Kidney epithelial cell (primary cell): ENCODE results near the gene PPP2R2C. TPM values are rescaled to one million over a fixed set of nuclear protein-coding genes. Genes with fewer than 3 reads are reported as not detected.

Experiments
- DNase-seq: peaks from one replicate; pipeline ENCODE4 v3.0.0-alpha.2; 2010; ENCODE audit warnings: low read depth
- H3K27me3 ChIP-seq: 2 replicates; pipeline ENCODE4 v1.6.0; 2011; ENCODE audit warnings: low read length; ENCODE audit not compliant: control insufficient read depth, insufficient read depth
- H3K36me3 ChIP-seq: 2 replicates; pipeline ENCODE4 v1.5.1; 2011; ENCODE audit warnings: low read length; ENCODE audit not compliant: control insufficient read depth, insufficient read depth
- H3K4me3 ChIP-seq: 2 replicates; pipeline ENCODE4 v1.5.1; 2011; ENCODE audit warnings: low read depth, mild to moderate bottlenecking, control low read depth, low read length
- total RNA-seq: library from RNA; depleted of rRNA; stranded (reverse); fragments of >200 nt; gene quantifications from 2 replicates; pipeline ENCODE4 v1.2.3, GENCODE V29; 2015
- TF ChIP-seq, protein P1 (sequence below): IDR thresholded peaks from 2 replicates; pipeline ENCODE4 v1.5.1; 2011; ENCODE audit warnings: mild to moderate bottlenecking, moderate library complexity, low read length, control low read depth, inconsistent platforms; ENCODE audit not compliant: insufficient read depth, poor library complexity, severe bottlenecking

Gene PPP2R2C
- total RNA-seq, 1 donor from 2014 or later = not detected

DNA sequence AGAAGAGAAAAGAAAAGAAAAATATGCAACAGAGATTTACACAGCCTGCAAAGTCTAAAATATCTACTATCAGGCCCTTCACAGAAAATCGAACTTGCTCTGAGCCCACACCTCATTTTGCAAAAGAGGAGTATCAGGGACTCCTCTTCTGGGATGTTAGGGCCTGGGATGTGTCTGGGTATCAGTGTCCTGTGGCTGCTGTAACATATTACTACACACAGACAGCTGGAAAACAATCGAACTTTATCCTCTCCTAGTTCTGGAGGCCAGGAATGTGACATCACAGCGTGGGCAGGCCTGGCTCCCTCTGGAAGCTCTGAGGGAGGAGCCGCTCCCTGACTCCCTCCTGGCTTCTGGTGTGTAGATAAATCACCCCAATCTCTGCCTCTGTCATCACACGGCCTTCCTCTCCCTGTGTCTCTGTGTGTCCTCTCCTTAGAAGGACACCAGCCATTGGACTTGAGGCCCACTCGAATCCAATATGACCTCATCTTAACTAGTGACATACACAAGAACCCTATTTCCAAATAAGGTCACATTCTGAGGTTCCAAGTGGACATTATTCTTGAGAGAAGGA lies 52.9 kb downstream of the PPP2R2C start:
- Histone ChIP-seq H3K4me3 (no peak overlapping the region), H3K27me3 (peaks cover 3% of the 10 kb centered on the region), H3K36me3 (no peaks in the 10 kb centered on the region)
- TF ChIP-seq, protein P1, sequence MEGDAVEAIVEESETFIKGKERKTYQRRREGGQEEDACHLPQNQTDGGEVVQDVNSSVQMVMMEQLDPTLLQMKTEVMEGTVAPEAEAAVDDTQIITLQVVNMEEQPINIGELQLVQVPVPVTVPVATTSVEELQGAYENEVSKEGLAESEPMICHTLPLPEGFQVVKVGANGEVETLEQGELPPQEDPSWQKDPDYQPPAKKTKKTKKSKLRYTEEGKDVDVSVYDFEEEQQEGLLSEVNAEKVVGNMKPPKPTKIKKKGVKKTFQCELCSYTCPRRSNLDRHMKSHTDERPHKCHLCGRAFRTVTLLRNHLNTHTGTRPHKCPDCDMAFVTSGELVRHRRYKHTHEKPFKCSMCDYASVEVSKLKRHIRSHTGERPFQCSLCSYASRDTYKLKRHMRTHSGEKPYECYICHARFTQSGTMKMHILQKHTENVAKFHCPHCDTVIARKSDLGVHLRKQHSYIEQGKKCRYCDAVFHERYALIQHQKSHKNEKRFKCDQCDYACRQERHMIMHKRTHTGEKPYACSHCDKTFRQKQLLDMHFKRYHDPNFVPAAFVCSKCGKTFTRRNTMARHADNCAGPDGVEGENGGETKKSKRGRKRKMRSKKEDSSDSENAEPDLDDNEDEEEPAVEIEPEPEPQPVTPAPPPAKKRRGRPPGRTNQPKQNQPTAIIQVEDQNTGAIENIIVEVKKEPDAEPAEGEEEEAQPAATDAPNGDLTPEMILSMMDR = no peak
- no peak for DNase-seq

DNA sequence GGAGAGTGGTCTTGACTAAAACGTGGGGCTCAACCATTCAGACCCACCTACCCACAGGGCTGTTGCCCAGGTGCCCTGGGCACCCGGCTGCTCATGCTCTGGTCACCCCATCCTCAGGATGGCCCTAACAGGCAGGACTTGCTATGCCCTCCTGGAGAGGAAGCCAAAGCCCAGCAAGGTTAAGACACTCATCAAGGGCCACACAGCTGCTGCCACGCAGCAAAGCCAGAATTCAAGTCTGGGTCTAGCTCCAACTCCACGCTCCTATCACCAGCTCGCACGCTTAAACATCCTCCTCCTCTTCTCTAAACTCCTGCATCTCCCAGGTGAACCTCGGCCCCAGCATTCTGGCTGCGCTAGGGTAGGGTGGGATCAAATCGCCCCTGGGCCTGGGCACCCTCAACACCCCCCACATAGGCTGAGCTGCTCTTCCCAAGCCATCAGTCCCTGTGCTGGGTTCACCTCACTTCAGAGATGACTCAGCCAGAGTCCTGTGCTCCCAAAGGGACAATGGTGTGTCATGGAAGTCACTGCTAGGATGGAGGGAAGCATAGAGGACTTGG lies 54.1 kb downstream of the PPP2R2C start:
- DNase-seq = no peak
- Histone ChIP-seq H3K4me3 (no peak overlapping the region), H3K36me3 (no peaks in the 10 kb centered on the region), H3K27me3 (peaks cover 3% of the 10 kb centered on the region)
- TF ChIP-seq, protein P1 = no peak

DNA sequence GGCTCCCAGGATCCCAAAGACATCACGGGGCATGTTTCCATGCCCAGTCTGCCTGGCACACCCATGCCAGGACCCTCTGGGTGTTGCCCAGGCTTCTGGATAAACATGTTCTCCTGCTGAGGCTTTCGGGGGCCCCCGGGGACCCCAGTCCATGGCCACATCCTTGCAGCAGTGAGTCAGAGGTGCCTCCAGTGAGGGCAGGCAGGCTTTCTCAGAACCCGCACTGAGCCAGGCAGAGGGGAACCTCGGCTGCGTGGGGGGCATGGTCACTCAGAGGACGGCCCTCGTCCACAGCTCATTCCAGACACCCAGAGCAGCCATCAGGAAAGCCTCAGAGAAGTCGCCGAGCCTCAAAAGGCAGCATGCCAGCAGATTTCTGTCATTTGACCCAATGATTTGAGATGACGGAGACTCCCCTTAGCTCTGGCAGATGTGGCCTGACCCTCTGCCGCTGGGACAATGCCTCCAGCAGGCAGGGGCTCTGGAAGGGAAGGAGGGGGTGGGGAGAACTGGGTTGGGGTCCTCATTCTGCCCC lies 54.8 kb downstream of the PPP2R2C start:
- Histone ChIP-seq H3K4me3 (no peak overlapping the region), H3K27me3 (peaks cover 3% of the 10 kb centered on the region), H3K36me3 (no peaks in the 10 kb centered on the region)
- DNase-seq = no peak
- TF ChIP-seq, protein P1 = no peak

DNA sequence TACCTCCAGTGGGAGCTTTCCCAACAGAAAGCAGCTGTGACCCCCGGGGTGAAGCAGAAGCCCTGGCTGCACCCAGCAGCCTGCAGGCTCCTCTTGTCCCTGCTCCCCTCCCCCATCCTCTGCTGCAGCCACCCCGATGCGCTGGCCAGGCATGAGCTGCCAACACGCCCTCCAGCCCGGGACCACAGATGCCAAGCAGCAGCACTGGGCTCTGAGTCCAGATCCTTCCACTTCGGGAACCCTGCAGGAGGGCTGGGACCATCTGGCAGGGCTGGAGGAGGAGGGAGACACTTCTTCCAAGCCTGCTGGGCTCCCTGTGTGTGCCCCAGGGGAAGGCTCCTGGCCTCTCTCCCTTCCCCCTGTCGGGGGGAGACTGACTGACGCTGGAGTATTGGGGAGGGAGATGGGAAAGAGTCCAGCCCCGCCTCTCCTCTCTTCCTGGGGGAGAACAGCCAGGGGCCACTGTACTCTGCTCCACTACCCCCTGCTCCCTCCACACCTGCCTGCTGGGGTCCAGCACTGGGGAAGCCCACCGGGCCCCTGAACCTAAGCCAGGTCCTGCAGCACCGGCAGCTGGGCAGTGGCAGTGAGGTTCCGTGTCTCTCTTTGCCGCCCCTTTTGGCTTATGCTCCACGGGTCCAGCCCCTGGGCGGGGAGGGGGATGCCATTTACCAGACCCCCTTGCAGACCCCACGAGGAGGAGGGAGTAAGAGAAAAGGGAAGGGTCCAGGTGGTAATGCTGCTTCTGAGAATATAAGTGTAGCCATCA lies 55.7 kb downstream of the PPP2R2C start:
- TF ChIP-seq, protein P1 = no peak
- H3K4me3 ChIP-seq = no peak overlapping the region
- DNase-seq = no peak
- H3K36me3 ChIP-seq = no peaks in the 10 kb centered on the region
- H3K27me3 ChIP-seq = peaks cover 3% of the 10 kb centered on the region

DNA sequence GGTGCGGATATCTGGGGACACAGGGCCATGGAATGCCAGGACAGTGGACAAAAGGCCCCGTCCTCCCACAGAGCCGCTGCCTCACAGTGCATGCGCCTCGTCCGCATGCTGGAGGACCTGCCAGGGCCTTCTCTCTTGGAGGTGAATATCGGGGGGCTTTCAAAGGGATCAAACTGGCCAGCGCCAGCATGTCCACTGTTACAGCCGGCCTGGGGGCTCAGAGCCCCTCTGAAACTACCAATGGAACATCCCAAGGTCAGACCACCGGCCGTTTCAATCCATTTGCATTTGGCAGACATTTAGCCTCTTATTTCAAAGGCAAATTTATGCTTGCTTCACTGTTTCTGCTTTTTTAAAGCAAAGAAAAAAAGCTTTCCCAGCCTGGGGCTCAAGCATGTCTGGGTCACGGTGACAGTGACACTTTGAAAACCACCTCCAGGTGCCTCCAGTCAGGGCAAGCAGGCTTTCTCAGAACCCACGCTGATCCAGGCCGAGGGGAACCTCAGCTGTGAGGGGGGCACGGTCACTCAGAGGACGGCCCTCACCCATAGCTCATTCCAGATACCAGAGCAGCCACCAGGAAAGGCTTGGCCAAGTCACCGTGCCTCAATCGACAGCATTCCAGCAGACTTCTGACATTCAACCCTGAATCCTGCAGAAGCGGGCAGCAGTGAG lies 57.2 kb downstream of the PPP2R2C start:
- Histone ChIP-seq H3K27me3 (peaks cover 3% of the 10 kb centered on the region), H3K4me3 (no peak overlapping the region), H3K36me3 (no peaks in the 10 kb centered on the region)
- no peak for DNase-seq
- TF ChIP-seq, protein P1 = no peak
